Measurements from ENCODE around the gene KNCN.

- TF ChIP-seq, protein P1, sequence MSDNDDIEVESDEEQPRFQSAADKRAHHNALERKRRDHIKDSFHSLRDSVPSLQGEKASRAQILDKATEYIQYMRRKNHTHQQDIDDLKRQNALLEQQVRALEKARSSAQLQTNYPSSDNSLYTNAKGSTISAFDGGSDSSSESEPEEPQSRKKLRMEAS (CRISPR knock-in tag; IDR thresholded peaks at IDR 0.05) = no peak
- TF ChIP-seq CTCF (IDR thresholded peaks at IDR 0.05) = no peak
These were observed 47.9 kb upstream of the KNCN start for GRCh38 chr1:46599059-46599970.

All from WTC11 (cell line).